MM.1S (cell line): ENCODE measurements around the gene LRRK1.

ENCODE experiments used
- DNase-seq: peaks from one replicate; pipeline ENCODE4 v3.0.0-alpha.2; 2015
- H2AFZ ChIP-seq: fragments of 300-600 bp; sonication (generic); 2 replicates; pipeline ENCODE4 v1.6.0; 2016; ENCODE audit warnings: antibody characterized with exemption, low read length
- H3F3A ChIP-seq: fragments of 300-600 bp; sonication (generic); 2 replicates; pipeline ENCODE4 v1.6.1; 2016; ENCODE audit warnings: mild to moderate bottlenecking, antibody characterized with exemption, low read length, moderate library complexity, mixed read lengths; ENCODE audit not compliant: insufficient read depth
- H3K27ac ChIP-seq: fragments of 300-600 bp; sonication (generic); 2 replicates; pipeline ENCODE4 v1.5.1; 2016; ENCODE audit warnings: mild to moderate bottlenecking, low read length
- H3K27me3 ChIP-seq: fragments of 300-600 bp; sonication (generic); replicated peaks from 2 replicates; pipeline ENCODE4 v1.6.0; 2016; ENCODE audit warnings: low read length; ENCODE audit not compliant: insufficient read depth
- H3K36me3 ChIP-seq: fragments of 300-600 bp; sonication (generic); replicated peaks from 2 replicates; pipeline ENCODE4 v1.6.1; 2016; ENCODE audit warnings: mild to moderate bottlenecking, low read length, mixed read lengths; ENCODE audit not compliant: insufficient read depth
- H3K4me1 ChIP-seq: fragments of 300-600 bp; sonication (generic); 2 replicates; pipeline ENCODE4 v1.6.1; 2016; ENCODE audit warnings: low read length, mixed read lengths
- H3K4me2 ChIP-seq: fragments of 300-600 bp; sonication (generic); 2 replicates; pipeline ENCODE4 v1.6.0; 2016; ENCODE audit warnings: low read depth, low read length
- H3K4me3 ChIP-seq: fragments of 300-600 bp; sonication (generic); 2 replicates; pipeline ENCODE4 v1.5.1; 2016; ENCODE audit warnings: low read length, mixed read lengths
- H3K79me2 ChIP-seq: fragments of 300-600 bp; sonication (generic); 2 replicates; pipeline ENCODE4 v1.6.1; 2016; ENCODE audit warnings: mixed run types, low read length, mixed read lengths
- H3K9ac ChIP-seq: fragments of 300-600 bp; sonication (generic); 2 replicates; pipeline ENCODE4 v1.6.1; 2016; ENCODE audit warnings: low read length, mixed read lengths
- H3K9me2 ChIP-seq: fragments of 300-600 bp; sonication (generic); replicated peaks from 2 replicates; pipeline ENCODE4 v1.6.1; 2016; ENCODE audit warnings: mild to moderate bottlenecking, low read length, mixed read lengths; ENCODE audit not compliant: insufficient read depth
- H3K9me3 ChIP-seq: fragments of 300-600 bp; sonication (generic); replicated peaks from 2 replicates; pipeline ENCODE4 v1.6.1; 2016; ENCODE audit warnings: mild to moderate bottlenecking, low read length, mixed read lengths; ENCODE audit not compliant: insufficient read depth
- H4K20me1 ChIP-seq: fragments of 300-600 bp; sonication (generic); 2 replicates; pipeline ENCODE4 v1.6.1; 2016; ENCODE audit warnings: mild to moderate bottlenecking, low read length, moderate library complexity, mixed read lengths; ENCODE audit not compliant: insufficient read depth
- EZH2 ChIP-seq: fragments of 300-600 bp; sonication (generic); optimal IDR thresholded peaks from 2 replicates; pipeline ENCODE3; 2017; ENCODE audit warnings: low read depth, mild to moderate bottlenecking, antibody characterized with exemption, low read length, mixed read lengths
- EZH2phosphoT487 ChIP-seq: fragments of 300-600 bp; sonication (generic); IDR thresholded peaks from 2 replicates; pipeline ENCODE4 v1.6.1; 2018; ENCODE audit warnings: antibody characterized with exemption, low read length
- TF ChIP-seq, protein P1 (sequence below): fragments of 300-600 bp; sonication (generic); IDR thresholded peaks from 2 replicates; pipeline ENCODE4 v1.5.1; 2016; ENCODE audit warnings: antibody characterized with exemption, low read length, mixed read lengths

The LRRK1 gene

DNA sequence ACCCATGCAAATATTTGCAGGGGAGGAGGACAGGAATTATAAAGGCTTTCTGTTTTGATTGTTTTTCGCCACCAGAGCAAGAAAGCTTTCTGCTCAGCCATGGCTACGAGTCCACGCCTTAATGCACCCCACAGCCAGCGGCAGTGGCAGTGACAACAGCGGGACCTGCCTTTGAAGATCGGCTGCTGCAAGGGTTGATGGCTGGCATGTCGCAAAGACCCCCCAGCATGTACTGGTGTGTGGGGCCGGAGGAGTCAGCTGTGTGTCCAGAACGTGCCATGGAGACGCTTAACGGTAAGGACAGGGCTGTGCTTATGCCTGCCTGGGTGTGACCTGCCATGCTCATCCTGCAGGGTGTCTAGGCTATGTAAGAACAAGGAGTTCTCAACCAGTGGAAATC is 5.3 kb downstream of the LRRK1 start:
- H3K79me2 ChIP-seq, result peaks cover 74% of the 10 kb centered on the region
- H2AFZ ChIP-seq, result no peak overlapping the region
- DNase-seq, result no peak
- H3K4me3 ChIP-seq, result no peak overlapping the region
- no peaks in the 10 kb centered on the region for H3K9me2 ChIP-seq
- peaks cover 37% of the 10 kb centered on the region for H3F3A ChIP-seq
- H4K20me1 ChIP-seq, result no peaks in the 10 kb centered on the region
- no peak overlapping the region for H3K9ac ChIP-seq
- H3K4me2 ChIP-seq, result no peak overlapping the region
- H3K36me3 ChIP-seq, result peaks cover 11% of the 10 kb centered on the region
- H3K27me3 ChIP-seq, result no peaks in the 10 kb centered on the region
- TF ChIP-seq EZH2phosphoT487 (no peak), EZH2 (no peak)
- TF ChIP-seq, protein P1, sequence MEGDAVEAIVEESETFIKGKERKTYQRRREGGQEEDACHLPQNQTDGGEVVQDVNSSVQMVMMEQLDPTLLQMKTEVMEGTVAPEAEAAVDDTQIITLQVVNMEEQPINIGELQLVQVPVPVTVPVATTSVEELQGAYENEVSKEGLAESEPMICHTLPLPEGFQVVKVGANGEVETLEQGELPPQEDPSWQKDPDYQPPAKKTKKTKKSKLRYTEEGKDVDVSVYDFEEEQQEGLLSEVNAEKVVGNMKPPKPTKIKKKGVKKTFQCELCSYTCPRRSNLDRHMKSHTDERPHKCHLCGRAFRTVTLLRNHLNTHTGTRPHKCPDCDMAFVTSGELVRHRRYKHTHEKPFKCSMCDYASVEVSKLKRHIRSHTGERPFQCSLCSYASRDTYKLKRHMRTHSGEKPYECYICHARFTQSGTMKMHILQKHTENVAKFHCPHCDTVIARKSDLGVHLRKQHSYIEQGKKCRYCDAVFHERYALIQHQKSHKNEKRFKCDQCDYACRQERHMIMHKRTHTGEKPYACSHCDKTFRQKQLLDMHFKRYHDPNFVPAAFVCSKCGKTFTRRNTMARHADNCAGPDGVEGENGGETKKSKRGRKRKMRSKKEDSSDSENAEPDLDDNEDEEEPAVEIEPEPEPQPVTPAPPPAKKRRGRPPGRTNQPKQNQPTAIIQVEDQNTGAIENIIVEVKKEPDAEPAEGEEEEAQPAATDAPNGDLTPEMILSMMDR, result no peak
- H3K4me1 ChIP-seq, result peaks cover 41% of the 10 kb centered on the region
- no peaks in the 10 kb centered on the region for H3K9me3 ChIP-seq
- H3K27ac ChIP-seq, result no peak overlapping the region

DNA sequence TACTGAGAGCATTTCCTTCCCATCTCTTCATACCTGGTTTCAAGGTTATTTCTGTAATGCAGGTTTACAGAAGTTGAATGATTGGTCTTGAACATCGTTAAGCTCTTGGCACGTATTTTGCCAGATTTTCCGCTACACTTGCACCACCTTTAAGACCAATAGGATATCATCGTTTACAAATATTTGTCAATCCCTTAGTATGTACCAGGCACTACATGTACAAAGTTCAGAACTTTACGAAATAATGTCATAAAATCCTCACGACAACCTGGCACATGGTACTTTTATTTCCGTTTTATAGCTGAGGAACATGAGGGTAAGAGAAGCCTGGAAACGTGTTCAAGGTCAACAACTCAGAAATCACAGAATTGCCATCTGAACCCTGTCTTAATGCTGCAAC is 6.3 kb downstream of the LRRK1 start:
- Histone ChIP-seq H3F3A (peaks cover 36% of the 10 kb centered on the region), H3K4me3 (no peak overlapping the region), H3K27me3 (no peaks in the 10 kb centered on the region), H2AFZ (no peak overlapping the region), H3K36me3 (peaks cover 11% of the 10 kb centered on the region), H3K4me1 (peaks cover 52% of the 10 kb centered on the region), H3K9me2 (no peaks in the 10 kb centered on the region), H4K20me1 (no peaks in the 10 kb centered on the region), H3K4me2 (no peak overlapping the region), H3K9me3 (no peaks in the 10 kb centered on the region), H3K79me2 (peaks cover 69% of the 10 kb centered on the region), H3K9ac (no peak overlapping the region), H3K27ac (no peak overlapping the region)
- no peak for DNase-seq
- TF ChIP-seq, protein P1, result no peak
- TF ChIP-seq EZH2phosphoT487 (no peak), EZH2 (no peak)

DNA sequence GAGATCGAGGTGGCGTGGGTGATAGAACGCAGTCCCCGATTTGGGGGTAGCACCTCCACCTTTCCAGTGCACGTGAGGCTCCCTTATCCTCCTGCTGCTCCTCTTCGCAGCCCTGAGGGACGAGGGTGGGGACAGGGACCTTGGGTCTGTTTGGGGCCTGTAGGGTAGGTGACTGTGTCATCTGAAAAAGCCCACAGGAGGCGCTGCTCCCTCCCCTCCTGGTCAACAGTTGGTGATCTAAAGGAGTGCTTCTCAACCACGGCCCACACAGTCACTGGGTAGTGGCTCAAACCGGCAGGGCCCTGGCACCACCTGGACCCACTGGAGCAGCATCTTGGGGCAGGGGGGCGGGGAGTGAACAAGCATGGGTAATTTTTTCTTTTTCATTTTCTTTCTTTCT is 7.1 kb downstream of the LRRK1 start:
- peaks cover 53% of the 10 kb centered on the region for H3K4me1 ChIP-seq
- no peaks in the 10 kb centered on the region for H3K27me3 ChIP-seq
- H3K9me3 ChIP-seq, result no peaks in the 10 kb centered on the region
- no peaks in the 10 kb centered on the region for H3K9me2 ChIP-seq
- peaks cover 66% of the 10 kb centered on the region for H3K79me2 ChIP-seq
- H3K4me3 ChIP-seq, result no peak overlapping the region
- H4K20me1 ChIP-seq, result no peaks in the 10 kb centered on the region
- H3K27ac ChIP-seq, result no peak overlapping the region
- no peak for DNase-seq
- no peak overlapping the region for H3K4me2 ChIP-seq
- TF ChIP-seq EZH2phosphoT487, result no peak
- TF ChIP-seq, protein P1, result no peak
- TF ChIP-seq EZH2, result no peak
- H3K36me3 ChIP-seq, result peaks cover 11% of the 10 kb centered on the region
- H2AFZ ChIP-seq, result no peak overlapping the region
- H3K9ac ChIP-seq, result no peak overlapping the region
- peaks cover 33% of the 10 kb centered on the region for H3F3A ChIP-seq
